GM21515 (cell line): ENCODE measurements around the gene MCRS1.
"Not testable (repeated sequence)": the region's sequence is repeated elsewhere in the genome, so short reads cannot be mapped to it uniquely, and the experiment has no call there.

Source experiments
- ATAC-seq: cut with Tn5 transposase; IDR thresholded peaks from one replicate; pipeline ENCODE4 v1.9.1; 2021; ENCODE audit not compliant: unreplicated experiment

Gene MCRS1

GRCh38 chr12:49567611-49568441 is at the start of gene MCRS1:
MCRS1 (minus strand) TSS chr12:49568142; CDS start chr12:49566731, 1,411 bp downstream.
- ATAC-seq, result peak; percentile 79

GRCh38 chr12:49616533-49617219 is 48.7 kb upstream of the MCRS1 start:
- ATAC-seq, result no peak

GRCh38 chr12:49615725-49616124 is 47.8 kb upstream of the MCRS1 start:
- ATAC-seq, result no peak

- ATAC-seq, result no peak
Measured at GRCh38 chr12:49612210-49612609, 44.3 kb upstream of the MCRS1 start.

GRCh38 chr12:49610785-49611184 is 42.8 kb upstream of the MCRS1 start:
- ATAC-seq, result not testable (repeated sequence)

GRCh38 chr12:49609875-49610154 is 41.9 kb upstream of the MCRS1 start:
- no peak for ATAC-seq

- no peak for ATAC-seq
Measured at GRCh38 chr12:49609059-49609874, 41.3 kb upstream of the MCRS1 start.

- not testable (repeated sequence) for ATAC-seq
Measured at GRCh38 chr12:49605539-49605938, 37.6 kb upstream of the MCRS1 start, which contains the start of gene FAM186B. FAM186B (minus strand) TSS chr12:49605639; CDS start chr12:49605477, 162 bp downstream.

- ATAC-seq, result no peak
Measured at GRCh38 chr12:49604856-49605255, 36.9 kb upstream of the MCRS1 start.

- ATAC-seq, result no peak
Measured at GRCh38 chr12:49603721-49604120, 35.8 kb upstream of the MCRS1 start.

- ATAC-seq, result no peak
Measured at GRCh38 chr12:49599961-49600360, 32.0 kb upstream of the MCRS1 start.

GRCh38 chr12:49598527-49598926 is 30.6 kb upstream of the MCRS1 start:
- no peak for ATAC-seq

- ATAC-seq, result no peak
Measured at GRCh38 chr12:49588721-49589516, 21.0 kb upstream of the MCRS1 start.

- no peak for ATAC-seq
Measured at GRCh38 chr12:49588281-49588680, 20.3 kb upstream of the MCRS1 start.

- ATAC-seq, result no peak
Measured at GRCh38 chr12:49587174-49587908, 19.4 kb upstream of the MCRS1 start.

- ATAC-seq, result no peak
Measured at GRCh38 chr12:49585477-49586459, 17.8 kb upstream of the MCRS1 start.

GRCh38 chr12:49584591-49584990 is 16.6 kb upstream of the MCRS1 start:
- ATAC-seq, result no peak

- no peak for ATAC-seq
Measured at GRCh38 chr12:49583366-49584094, 15.6 kb upstream of the MCRS1 start.
